ENCODE measurements around the gene CLEC1A. TPM values are rescaled to one million over a fixed set of nuclear protein-coding genes. Genes with fewer than 3 reads are reported as not detected.
A peak's percentile ranks its signal among the peaks of the same experiment; 100 is the strongest.

CLEC1A gene
- total RNA-seq, 1 experiment from 2014 or later, result 0.41 TPM

- H3K36me3 ChIP-seq (ENCODE audit: control insufficient read depth, insufficient read depth, low read length), result no peaks in the 10 kb centered on the region
- DNase-seq (ENCODE audit: low read depth, low spot score) (no peak), ATAC-seq (no peak)
- POLR2A ChIA-PET, result no interaction called here
- CTCF ChIA-PET, result no interaction called here
- no peaks in the 10 kb centered on the region for H3K27me3 ChIP-seq (ENCODE audit: control insufficient read depth, insufficient read depth, low read length)
- no peak overlapping the region for H3K27ac ChIP-seq (ENCODE audit: low read length)
- in situ Hi-C loops (cut with HindIII; ENCODE audit: low pct_unique_long_range_greater_than_20kb, low sequenced_read_pairs), result no loop called here
- no peaks in the 10 kb centered on the region for H3K4me1 ChIP-seq (ENCODE audit: control insufficient read depth, insufficient read depth, low read length)
- no TSS peak for BruUV-seq (replicated peaks)
- H3K9me3 ChIP-seq (ENCODE audit: control insufficient read depth, insufficient read depth, low read depth, low read length), result no peaks in the 10 kb centered on the region
- H3K4me3 ChIP-seq (ENCODE audit: low read depth in 2 of 2, low read length in 2 of 2), result no peak overlapping the region
- intact Hi-C loops (cut with micrococcal nuclease; ENCODE audit: unreplicated experiment), result loop anchor here (2.0 kb wide), 1 partner anchor 107 kb away; no protein-coding TSS in a partner anchor
- peak; percentile 56; the same call in 1 of the 2 replicates for TF ChIP-seq CTCF (IDR thresholded peaks at IDR 0.05)
- no peak for TF ChIP-seq REST (IDR thresholded peaks at IDR 0.05; ENCODE audit: insufficient read depth in 1 of 2, low read depth in 2 of 2, low read length in 1 of 2)
Observed at GRCh38 chr12:10033783-10034545, 64.8 kb downstream of the CLEC1A start.

GRCh38 chr12:10031771-10032175 is 67.0 kb downstream of the CLEC1A start:
- Histone ChIP-seq H3K27ac (ENCODE audit: low read length) (no peak overlapping the region), H3K4me3 (ENCODE audit: low read depth in 2 of 2, low read length in 2 of 2) (no peak overlapping the region), H3K36me3 (ENCODE audit: control insufficient read depth, insufficient read depth, low read length) (no peaks in the 10 kb centered on the region), H3K4me1 (ENCODE audit: control insufficient read depth, insufficient read depth, low read length) (no peaks in the 10 kb centered on the region), H3K9me3 (ENCODE audit: control insufficient read depth, insufficient read depth, low read depth, low read length) (no peaks in the 10 kb centered on the region), H3K27me3 (ENCODE audit: control insufficient read depth, insufficient read depth, low read length) (no peaks in the 10 kb centered on the region)
- ATAC-seq, result peak; percentile 79
- no TSS peak for BruUV-seq (replicated peaks)
- intact Hi-C loops (cut with micrococcal nuclease; ENCODE audit: unreplicated experiment), result loop anchor here (2.0 kb wide), 1 partner anchor 109 kb away; no protein-coding TSS in a partner anchor
- DNase-seq (ENCODE audit: low read depth, low spot score), result no peak
- in situ Hi-C loops (cut with HindIII; ENCODE audit: low pct_unique_long_range_greater_than_20kb, low sequenced_read_pairs), result no loop called here
- no peak for TF ChIP-seq TCF7L2 (IDR thresholded peaks at IDR 0.05; ENCODE audit: low read depth, low read length)
- no peak for TF ChIP-seq POLR2AphosphoS5 (IDR thresholded peaks at IDR 0.05; ENCODE audit: low read depth, low read length)
- TF ChIP-seq SIN3A (IDR thresholded peaks at IDR 0.05; ENCODE audit: borderline replicate concordance, insufficient read depth, low read depth, low read length), result no peak
- no peak for TF ChIP-seq CTCF (IDR thresholded peaks at IDR 0.05)
- POLR2A ChIA-PET, result no interaction called here
- CTCF ChIA-PET, result no interaction called here
